ENCODE measurements around the gene VPS4B.
"Not testable (repeated sequence)": the region's sequence is repeated elsewhere in the genome, so short reads cannot be mapped to it uniquely, and the experiment has no call there.

VPS4B gene

DNA sequence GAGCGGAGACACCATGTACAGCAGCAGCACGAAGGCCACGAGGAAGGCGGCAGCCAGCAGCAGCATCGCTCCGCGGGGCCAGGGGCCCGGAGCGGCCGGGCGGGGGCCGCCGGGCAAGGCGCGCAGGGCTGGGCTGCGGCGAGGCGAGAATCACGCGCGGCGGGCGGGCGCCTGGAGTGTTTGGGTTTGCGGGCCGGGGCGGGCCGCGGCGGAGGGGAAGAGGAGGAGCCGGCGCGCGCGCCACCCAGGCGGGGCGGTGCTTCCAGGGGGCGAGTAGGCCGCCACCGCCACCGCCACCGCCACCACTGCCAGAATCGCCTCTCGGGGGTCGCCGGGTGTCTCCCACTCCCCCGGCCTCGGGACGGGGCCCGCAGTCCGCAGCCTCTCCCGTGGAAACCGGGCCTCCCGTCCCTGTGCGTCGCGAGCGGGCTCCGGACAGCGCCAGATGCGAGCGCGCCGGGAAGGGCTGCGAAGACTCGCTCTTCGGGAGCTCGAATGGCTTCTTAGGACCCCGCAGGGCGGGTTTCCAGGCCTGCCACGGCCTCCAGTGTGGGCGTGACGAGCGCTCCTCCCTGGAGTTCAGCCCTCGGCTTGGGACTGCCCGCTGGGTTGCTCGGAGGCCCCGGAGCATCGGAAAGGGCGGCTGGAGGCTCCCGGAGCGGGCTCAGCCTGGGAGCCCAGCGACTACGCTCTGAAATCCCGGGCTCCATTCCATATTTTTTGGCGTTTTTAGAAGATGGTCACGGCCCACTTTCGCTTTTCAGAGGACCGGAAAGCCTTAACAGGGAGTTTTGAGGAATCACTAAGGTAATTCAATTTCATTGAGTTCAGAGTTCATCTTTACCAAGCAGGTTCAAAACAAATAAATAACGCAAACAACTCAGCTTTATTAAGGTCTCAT lies 55.0 kb downstream of the VPS4B start, which contains the start of gene KDSR:
Gene KDSR, minus strand, starts transcription at position 154 of the 901 bp plus-strand sequence. Its CDS starts 88 bp downstream, at position 66.
- DNase-seq, result peak; percentile 93

DNA sequence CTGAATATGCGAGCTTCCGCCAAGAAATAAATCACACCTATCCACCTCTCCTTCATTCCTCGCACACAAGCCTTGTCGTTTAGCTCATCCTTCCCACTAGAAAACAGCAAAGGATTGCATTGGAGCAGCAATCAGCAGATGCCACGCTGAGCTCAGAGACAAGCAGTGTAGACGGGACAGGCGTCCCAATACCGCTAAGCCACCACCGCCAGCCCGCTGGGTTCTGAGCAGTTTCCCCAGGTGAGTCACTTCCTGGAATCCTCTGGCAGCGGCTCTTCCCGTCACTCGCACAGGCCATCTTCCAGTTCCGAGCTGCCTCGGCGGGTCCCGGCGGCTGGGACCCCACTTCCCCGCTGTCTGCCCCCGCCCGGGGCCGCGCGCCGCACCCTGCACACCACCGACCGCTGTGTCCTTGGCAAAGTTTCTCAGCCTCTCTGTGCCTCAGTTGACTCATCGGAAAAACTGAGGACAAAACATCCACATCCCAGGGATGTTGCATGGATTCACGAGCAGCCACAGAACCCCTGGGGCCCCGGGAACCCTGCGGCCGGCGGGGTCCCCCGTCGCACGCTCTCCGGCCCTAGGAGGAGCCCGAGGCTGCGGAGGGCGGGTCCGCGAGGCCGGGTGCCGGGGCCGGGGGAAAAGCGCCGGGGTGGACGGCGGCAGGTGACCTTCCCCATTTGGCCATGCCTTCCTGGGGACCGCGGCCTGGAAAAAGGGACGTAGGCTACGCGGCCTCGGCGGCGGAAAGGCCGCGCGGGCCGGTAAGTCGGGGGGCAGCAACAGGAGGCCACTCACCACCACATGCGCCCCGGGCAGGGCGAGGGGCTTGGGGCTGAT lies 55.8 kb downstream of the VPS4B start:
- no peak for DNase-seq

DNA sequence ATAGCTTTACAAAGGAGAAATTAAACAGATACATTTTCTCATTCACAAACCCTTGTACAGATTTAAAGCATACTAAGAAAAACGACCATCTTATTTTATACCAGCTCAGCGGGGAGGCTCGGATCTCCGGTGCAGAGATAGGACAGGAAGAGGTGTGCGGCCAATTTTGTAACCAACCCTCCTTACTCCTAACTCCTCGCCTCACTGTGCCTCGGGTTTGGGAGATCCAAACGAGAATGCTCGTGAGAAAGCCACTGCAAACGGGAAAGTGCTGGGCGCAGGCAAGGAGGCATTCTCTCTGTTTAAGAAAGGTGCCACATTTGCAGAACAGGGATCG lies 56.4 kb downstream of the VPS4B start:
- no peak for DNase-seq

DNA sequence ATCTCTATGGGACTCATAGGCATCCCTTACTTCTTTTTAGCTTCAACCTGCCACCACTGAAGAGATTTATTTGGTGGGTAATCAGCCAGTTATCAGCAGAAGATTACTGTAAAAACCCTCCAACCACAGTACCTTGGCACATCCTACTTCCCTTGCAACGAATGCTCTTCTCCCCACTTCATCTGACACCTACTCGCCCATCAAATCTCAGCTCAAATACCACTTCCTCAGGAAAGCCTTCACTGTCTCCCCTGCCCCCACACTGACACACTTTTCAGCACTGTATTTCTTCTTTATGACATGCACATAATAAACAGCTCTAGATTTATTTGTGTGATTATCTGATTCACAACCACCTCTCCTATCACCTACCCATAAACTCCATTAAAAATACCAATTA lies 58.3 kb downstream of the VPS4B start:
- no peak for DNase-seq

DNA sequence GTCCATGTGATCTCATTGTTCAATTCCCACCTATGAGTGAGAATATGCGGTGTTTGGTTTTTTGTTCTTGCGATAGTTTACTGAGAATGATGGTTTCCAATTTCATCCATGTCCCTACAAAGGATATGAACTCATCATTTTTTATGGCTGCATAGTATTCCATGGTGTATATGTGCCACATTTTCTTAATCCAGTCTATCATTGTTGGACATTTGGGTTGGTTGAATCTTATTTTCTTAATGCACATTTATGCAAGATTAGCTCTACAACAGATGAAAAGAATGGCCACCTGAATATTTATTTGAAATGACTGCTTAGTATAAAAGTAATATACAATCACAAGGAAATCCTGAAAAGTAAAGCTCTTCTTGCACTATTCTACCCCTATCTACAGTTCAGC lies 58.9 kb downstream of the VPS4B start:
- not testable (repeated sequence) for DNase-seq

DNA sequence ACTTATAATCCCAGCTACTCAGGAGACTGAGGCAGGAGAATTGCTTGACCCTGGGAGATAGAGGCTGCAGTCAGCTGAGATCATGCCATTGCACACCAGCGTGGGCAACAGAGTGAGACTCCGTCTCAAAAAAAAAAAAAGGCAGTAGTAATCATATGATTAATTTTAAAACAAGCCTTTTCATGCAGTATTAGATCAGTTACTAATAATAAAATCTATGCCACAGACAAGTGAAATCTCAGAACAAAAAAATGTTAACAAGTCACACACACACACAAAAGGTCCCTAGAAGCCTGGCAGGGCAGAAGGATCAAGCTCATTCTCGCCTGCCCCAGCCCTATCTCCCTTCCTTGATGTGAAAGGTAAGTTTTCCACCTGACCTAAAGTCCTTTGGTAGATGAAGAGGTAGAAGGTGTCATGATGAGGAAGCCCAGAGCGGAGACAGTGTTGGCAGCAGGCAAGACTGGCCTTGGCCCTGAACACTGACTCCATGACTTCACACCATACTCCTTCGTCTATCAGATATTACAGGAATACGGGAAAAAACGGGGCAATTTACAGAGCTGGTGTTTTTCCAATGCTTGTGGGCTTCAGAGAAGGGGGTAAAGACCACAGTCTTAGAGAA lies 65.9 kb downstream of the VPS4B start:
- no peak for DNase-seq

DNA sequence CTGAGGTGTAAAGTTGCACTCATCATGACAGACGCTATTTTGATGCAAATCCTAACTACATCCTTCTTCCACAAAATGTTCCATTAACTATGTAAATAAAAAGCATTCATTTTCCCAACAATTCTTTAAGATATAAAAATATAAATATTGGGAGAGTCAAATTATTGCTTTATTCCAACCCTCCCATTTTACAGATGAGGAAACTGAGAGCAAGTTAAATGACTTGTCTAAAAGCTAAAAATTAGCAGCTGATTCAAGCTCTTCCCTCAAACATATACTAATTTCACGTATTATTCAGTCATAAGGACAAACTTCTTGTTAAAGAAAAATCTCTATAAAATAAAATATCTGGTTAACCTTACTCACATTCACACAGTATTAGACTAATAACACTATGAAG lies 72.0 kb downstream of the VPS4B start:
- DNase-seq, result no peak

DNA sequence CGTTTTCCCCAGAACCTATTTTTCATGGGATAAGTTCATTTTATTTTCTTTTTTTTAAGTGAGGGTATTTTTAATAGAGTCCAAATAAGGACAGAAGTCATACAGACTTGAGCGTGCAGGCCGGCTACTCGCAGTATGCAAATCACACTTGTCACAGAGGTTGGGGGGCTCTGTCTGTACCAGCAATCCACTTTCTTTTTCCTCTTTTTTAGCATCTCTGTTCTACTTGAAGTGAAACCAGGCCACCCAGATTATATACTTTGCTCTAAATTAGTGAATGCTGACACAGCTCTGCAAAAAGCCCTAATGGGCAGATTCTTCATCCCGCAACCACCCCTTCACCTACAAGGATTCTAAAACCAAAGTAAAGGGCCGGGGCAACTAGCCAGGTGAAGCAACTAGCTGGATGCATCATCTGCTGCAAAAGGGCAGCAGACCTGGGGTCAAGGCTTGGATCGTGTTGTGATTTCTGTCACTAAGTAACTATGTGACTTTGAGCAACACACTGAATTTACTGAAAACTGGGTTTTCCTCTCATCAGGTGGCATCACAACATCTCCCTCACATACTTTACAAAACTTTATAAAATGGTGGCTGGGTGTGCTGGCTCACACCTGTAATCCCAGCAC lies 73.7 kb downstream of the VPS4B start:
- DNase-seq, result no peak

DNA sequence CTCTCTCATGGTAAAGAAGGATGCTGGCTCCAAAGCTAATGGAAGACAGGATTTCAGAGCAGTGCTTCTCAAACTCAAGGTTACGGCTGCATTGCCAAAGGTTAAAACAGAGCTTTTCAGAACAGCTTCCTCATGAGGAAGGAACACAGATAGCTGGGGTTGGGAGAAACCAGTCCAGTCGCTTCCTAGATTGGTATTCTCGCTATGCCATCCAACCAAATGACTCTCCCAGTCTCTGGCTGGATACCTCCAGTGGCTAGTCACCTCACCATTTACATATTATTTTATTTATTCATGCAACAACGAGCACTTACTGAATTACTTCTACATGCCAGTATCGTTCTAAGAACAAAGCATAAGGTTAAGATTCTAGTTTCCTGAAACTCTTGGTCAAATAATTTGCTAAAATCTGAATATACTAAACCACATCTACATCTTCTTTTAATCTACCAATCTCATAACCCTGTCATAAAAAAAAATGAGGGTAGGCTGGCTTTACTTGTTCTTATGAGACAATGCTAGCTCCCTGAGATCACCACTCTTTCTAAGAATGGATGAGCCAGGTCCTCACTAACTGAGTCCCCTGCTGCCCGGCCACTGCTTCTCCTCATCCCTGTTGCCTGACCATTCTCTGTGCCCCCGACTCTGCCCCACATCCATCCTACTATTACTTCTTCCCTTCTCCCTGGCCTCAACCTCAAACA lies 75.6 kb downstream of the VPS4B start:
- DNase-seq, result no peak

DNA sequence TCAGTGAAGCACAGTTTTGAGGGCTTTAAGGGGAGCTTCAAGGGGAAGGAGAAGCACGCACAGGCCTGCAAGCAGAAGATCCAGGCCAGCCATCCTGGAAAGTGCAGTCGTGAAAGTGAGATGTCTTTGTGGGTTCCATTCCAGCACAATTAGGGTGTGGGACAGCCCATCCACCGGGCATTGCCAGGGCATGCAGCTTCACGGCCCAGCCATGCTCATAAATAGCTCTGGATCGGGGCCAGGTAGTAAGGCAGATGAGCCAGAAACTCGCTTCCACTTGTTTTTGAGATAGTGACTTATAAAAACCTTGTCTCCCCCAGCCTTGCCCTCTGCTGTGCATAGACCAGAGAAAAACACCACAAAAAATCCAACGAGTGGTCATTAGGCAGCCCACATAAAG lies 76.2 kb downstream of the VPS4B start:
- no peak for DNase-seq

DNA sequence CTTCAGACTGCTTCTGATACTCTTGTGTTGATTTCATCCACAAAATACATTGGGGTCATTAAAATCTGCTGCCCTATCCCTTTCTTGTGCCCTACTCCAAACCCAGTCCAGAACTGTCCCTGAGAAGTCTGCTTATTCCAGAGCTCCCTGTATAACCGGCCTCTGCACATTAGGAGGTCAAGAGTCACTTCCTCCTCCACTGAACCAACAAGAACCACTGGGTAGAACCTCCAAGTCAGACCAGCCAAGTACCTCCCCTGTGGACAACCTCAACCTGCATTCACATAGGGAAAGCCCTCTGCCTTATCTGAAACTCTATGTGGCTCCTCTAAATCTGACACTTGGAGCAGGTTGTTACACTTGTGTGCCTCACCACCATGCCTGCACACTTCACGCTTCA lies 77.4 kb downstream of the VPS4B start:
- DNase-seq, result no peak

DNA sequence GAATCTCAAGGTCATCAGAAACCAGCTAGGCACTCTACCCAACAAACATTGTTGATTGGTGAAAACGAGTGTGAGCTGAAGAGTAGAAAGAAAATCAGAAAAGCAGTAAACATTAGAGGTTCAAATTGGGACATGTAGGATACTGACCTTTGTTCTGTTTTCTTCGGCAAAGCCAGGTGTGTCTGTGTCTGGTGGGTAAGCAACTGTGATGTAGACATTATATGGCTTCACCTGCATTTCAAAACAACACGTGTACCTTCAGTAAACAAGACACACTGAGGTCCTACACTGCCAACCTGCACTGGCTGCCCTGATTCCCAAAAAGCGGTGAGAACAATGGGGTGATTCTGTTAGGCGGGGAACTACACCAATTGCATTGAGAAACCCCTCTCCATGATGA lies 78.0 kb downstream of the VPS4B start:
- DNase-seq, result no peak

DNA sequence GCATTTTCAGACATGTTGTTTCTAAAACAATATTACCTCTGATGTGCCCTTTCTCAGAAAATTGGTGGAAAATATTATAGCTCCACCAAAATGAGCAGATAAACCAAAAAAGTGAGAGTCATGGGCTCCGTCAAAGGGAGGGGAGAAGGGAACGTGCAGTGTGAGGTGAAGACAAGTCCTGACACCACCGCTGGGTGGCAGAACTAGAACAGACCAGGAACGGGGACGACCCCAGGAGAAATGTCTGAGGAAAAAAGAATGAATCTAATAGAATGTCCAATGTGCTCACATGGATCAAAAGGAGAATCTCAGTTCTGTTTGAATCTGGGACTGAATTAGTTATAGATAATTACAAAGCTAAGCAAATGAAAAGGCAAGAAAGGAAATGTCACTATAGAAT lies 80.1 kb downstream of the VPS4B start:
- no peak for DNase-seq

DNA sequence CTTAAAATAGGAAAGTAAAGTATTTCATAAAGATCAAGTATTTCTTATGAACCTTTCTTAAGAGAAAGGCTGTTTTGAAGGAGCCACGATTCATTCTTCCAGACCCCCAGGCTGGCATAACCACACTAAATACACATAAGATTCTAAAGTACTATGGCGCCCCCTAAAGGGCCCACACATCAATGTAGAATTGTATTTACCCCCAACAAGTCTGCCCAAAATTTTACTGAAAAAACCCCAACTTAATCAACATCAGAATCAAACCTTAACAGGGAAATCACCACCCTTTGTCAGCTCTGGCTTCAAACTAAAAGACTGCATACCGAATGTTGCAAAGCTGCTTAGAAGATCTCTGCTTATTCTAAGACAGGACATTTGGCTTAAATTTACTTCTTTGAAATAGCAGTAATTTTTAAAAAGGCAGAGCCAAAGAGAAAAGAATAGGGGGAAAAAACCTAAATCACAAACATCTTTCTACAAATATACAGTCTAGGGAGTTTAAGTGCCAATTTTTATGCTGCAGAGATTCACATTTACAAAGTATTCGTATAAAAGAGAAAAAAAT lies 82.3 kb downstream of the VPS4B start:
- no peak for DNase-seq
